GM19328 (cell line): ENCODE results near the gene OR2T12.
"Not testable (repeated sequence)": the region's sequence is repeated elsewhere in the genome, so short reads cannot be mapped to it uniquely, and the experiment has no call there.

Source experiments
- ATAC-seq: cut with Tn5 transposase; IDR thresholded peaks from one replicate; pipeline ENCODE4 v1.9.1; 2021; ENCODE audit warnings: mild to moderate bottlenecking, moderate library complexity; ENCODE audit not compliant: unreplicated experiment

The OR2T12 gene, protein sequence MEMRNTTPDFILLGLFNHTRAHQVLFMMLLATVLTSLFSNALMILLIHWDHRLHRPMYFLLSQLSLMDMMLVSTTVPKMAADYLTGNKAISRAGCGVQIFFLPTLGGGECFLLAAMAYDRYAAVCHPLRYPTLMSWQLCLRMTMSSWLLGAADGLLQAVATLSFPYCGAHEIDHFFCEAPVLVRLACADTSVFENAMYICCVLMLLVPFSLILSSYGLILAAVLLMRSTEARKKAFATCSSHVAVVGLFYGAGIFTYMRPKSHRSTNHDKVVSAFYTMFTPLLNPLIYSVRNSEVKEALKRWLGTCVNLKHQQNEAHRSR

DNA sequence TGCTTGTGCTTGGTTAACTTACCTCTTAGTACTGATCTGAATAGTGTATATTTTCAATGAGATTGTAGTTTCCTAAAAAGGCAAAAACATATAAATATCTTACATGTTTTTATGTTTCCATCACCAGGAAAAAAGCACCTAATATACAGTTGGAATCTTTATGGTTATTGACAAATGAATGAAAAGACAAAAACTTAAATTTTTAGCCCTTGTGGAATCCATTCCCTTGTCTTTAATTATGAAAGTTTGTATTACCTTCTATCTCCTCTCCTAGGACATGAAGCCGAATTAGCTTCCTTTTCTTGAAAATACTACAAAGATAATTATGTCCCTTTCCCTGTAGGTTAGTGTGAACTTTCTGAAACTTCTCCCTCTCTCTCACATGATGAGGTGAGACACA, at the start of gene OR2T12:
TSS of gene OR2T12 (minus strand) at position 101 of the 400 bp plus-strand sequence. CDS start 7,846 bp downstream, outside the sequence.
- ATAC-seq = no peak

DNA sequence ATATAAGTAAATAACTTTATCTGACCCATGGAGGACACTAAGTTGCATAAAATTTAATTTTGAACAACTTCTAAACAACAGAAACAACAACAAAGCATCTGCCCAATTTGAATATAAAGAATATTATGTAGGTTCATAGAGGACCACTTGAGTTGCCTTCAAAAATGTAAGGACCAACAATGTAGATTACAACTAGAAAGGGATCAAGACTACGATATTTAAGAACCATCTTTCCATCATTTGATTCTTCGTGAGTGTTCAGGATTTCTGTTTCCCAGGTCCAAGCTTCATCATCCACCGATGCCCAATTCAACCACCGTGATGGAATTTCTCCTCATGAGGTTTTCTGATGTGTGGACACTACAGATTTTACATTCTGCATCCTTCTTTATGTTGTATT, 45.3 kb upstream of the OR2T12 start, which contains the start of gene OR14C36:
TSS of gene OR14C36 (plus strand) at position 301 of the 400 bp plus-strand sequence. CDS start at position 301, 0 bp downstream.
- no peak for ATAC-seq

- ATAC-seq = no peak
Measured at GRCh38 chr1:248343451-248343850, 40.2 kb upstream of the OR2T12 start.

- no peak for ATAC-seq
Measured at GRCh38 chr1:248324468-248324867, 21.2 kb upstream of the OR2T12 start, which contains the start of gene OR2M7. OR2M7 (minus strand) TSS chr1:248324568; CDS start chr1:248324568, 0 bp downstream.

GRCh38 chr1:248316796-248317195, 13.6 kb upstream of the OR2T12 start:
- no peak for ATAC-seq

- not testable (repeated sequence) for ATAC-seq
Measured at GRCh38 chr1:248306740-248307139, 3.5 kb upstream of the OR2T12 start.

DNA sequence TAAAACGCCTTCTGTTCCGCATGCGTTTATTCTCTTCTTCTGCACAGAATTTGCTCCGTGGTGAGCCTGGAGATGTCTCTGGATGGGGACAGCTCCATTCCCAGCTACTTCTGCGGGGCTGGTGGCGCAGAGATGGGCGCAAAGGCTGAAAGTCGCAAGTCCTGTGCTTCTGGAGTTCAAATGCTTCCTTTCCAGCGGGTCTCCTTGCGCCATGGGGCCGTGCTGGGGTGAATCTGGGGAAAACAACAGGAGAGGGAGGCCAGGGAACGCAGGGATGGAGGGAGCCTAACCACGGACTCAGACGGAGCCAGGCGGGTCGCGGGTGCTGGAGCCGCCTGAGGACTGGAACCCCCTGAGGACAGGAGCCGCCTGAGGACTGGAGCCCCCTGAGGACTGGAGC, 2.9 kb upstream of the OR2T12 start:
- no peak for ATAC-seq

DNA sequence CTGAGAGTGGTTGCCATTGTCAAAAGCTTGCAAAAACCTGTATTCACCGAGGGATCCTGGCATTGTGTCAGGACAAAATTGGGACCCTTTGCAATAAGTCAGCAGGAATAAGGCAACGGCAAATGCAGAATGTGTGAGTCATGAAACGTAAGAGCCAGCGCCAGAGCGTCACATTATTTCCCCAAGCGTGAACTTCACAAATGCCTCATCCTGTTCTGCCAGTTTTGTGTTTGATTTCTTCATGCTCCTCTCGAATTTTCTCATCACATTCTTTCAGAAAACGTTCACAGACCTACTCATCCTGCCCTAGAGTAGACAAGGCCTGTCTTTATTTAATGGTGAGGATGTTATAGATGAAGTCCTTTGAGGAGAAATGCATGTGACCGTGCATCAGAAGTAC, 2.4 kb upstream of the OR2T12 start:
- not testable (repeated sequence) for ATAC-seq

DNA sequence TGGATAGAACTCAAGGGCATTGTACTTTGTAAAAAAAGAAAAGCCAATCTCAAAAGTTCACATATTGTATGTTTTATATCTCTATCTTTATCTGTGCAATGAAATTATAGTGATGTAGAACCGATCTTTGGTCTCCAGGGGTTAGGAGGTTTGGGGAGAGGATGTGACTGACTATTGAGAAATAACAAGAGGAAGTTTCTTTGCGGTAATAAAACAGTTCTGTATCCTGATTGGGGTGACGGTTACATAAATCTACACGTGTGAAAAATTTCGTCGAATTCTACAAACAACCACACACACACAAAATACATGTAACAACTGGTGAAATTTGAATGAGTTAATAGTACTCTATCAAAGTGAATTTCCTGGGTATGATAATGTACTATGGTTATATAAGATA, 14.8 kb downstream of the OR2T12 start:
- no peak for ATAC-seq

- ATAC-seq = no peak
Measured at GRCh38 chr1:248277876-248278275, 25.3 kb downstream of the OR2T12 start, which contains the start of gene OR2T33. OR2T33 (minus strand) TSS chr1:248277976; CDS start chr1:248273814, 4,162 bp downstream.

DNA sequence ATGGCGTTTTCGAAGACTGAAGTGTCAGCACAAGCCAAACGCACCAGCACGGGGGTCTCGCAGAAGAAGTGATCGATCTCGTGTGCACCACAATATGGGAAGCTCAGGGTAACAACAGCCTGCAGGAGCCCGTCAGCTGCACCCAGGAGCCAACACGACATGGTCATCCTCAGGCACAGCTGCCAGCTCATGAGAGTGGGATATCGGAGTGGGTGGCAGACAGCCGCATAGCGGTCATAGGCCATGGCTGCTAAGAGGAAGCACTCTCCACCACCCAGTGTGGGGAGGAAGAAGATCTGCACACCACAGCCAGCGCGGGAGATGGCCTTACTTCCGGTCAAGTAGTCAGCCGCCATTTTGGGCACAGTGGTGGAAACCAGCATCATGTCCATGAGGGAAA, 30.0 kb downstream of the OR2T12 start:
- ATAC-seq = not testable (repeated sequence)

DNA sequence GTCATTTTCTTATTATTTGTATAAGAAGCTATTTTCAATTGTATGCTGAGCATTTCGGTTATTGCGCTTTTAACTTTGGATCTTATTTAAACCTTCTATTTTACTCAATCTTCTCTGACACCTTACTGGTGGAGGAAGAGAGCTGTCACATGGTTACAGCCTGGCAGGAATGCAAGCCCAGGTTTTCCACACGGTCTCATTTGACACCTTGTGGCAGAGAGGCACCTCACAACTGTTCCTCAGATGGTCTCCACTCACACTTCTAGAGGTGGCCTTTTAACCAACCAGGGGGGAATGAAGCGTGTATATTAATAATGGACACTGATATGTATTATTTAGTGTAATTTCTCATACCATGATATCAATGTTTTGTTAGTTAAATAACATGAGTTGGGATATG, 35.0 kb downstream of the OR2T12 start:
- no peak for ATAC-seq

DNA sequence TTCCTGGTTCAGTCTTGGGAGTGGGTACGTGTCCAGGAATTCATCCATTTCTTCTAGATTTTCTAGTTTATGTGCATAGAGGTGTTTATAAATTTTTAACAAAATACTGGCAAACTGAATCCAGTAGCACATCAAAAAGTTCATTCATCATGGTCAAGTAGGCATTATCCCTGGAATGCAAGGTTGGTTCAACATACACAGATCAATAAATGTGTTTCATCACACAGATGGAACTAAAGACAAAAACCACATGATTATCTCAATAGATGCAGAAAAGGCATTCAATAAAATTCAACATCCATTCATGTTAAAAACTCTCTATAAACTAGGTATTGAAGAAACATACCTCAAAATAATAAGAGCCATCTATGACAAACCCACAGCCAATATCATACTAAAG, 43.9 kb downstream of the OR2T12 start:
- ATAC-seq = not testable (repeated sequence)

DNA sequence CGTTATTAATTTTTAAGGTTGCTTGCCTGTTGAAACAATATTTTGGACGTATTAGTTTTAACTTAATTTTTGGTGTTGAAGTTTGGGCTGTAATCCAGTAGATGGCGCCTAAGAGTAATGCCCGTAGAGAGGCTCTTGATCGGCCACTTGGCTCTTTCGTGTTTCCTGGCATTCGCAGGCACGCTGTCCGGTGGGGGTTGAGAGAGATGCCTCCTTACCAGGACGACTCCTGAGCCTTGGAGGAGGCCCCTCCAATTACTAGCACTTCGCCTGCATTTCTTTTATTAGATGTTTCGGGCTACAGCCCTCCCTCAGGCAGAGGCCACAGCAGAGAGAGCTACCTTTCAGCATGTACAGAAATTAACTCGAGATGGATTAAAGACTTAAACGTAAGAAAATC, 60.0 kb downstream of the OR2T12 start:
- ATAC-seq = peak; percentile 83
